ENCODE results near the gene PLPP2.

Gene PLPP2

DNA sequence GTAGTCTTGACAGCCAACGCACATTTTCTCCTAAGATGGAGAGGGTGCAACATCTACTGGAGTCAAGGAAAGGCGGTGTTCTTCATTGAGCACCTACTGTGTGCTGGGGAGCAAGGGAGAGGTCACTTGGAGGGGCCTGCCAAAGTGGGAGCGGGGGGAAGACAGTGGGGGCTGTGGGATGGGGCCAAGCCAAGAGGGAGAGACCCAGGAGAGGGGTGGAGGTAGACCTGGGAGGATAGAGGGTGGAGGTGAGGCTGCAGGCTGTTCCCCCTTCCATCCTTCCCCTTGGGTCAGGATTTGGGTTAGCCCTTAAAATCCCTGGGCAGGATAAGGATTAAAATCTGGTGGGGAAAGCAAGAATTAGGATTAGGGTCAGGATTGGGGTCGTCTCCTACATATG lies 1.7 kb upstream of the PLPP2 start:
- H4K12ac ChIP-seq (ENCODE audit: low read depth, low read length), result no peak overlapping the region
- no peak for DNase-seq
- no peak overlapping the region for H3K9ac ChIP-seq (ENCODE audit: low read length)
- no CpG with 5 or more reads among the region's 4 CpGs for WGBS (ENCODE audit: extremely low coverage, insufficient coverage, insufficient read length)
- H2BK120ac ChIP-seq (ENCODE audit: insufficient read depth, low read length, poor library complexity), result no peak overlapping the region
- no peaks in the 10 kb centered on the region for H3K27me3 ChIP-seq (ENCODE audit: insufficient read depth, low read length)
- no peak overlapping the region for H3K27ac ChIP-seq (ENCODE audit: low read depth, low read length)
- H3K9me3 ChIP-seq (ENCODE audit: insufficient read depth, low read depth, low read length), result no peaks in the 10 kb centered on the region
- H2AFZ ChIP-seq (ENCODE audit: insufficient read depth, low read length, poor library complexity), result no peak overlapping the region
- peaks cover 17% of the 10 kb centered on the region for H3K79me1 ChIP-seq (ENCODE audit: low read length)
- H3K4me1 ChIP-seq (ENCODE audit: control insufficient read depth in 1 of 2, insufficient read depth in 2 of 2, low read length in 2 of 2), result peaks cover 26 to 33% of the 10 kb centered on the region in 2 experiments
- no peaks in the 10 kb centered on the region for H3K36me3 ChIP-seq (ENCODE audit: control insufficient read depth in 1 of 2, insufficient read depth in 2 of 2, low read length in 2 of 2)
- no peak overlapping the region for H3K14ac ChIP-seq (ENCODE audit: low read length)
- no peak overlapping the region for H2BK5ac ChIP-seq (ENCODE audit: low read depth, low read length, poor library complexity)
- peaks cover 7% of the 10 kb centered on the region for H3K79me2 ChIP-seq (ENCODE audit: control insufficient read depth, insufficient read depth, low read length, poor library complexity)
- H3K4me3 ChIP-seq (ENCODE audit: low read depth, low read length), result no peak overlapping the region
- H2BK12ac ChIP-seq (ENCODE audit: low read length), result no peak overlapping the region
- H3K18ac ChIP-seq (ENCODE audit: low read length), result no peak overlapping the region
- H3K4me2 ChIP-seq (ENCODE audit: low read length), result no peak overlapping the region
- no peak overlapping the region for H4K8ac ChIP-seq (ENCODE audit: low read depth, low read length)
- no peak overlapping the region for H4K91ac ChIP-seq (ENCODE audit: low read depth, low read length)
- no peak overlapping the region for H2AK5ac ChIP-seq (ENCODE audit: low read length)
- H3K23ac ChIP-seq (ENCODE audit: low read length), result no peak overlapping the region
- no peak overlapping the region for H3K4ac ChIP-seq (ENCODE audit: low read depth, low read length)

DNA sequence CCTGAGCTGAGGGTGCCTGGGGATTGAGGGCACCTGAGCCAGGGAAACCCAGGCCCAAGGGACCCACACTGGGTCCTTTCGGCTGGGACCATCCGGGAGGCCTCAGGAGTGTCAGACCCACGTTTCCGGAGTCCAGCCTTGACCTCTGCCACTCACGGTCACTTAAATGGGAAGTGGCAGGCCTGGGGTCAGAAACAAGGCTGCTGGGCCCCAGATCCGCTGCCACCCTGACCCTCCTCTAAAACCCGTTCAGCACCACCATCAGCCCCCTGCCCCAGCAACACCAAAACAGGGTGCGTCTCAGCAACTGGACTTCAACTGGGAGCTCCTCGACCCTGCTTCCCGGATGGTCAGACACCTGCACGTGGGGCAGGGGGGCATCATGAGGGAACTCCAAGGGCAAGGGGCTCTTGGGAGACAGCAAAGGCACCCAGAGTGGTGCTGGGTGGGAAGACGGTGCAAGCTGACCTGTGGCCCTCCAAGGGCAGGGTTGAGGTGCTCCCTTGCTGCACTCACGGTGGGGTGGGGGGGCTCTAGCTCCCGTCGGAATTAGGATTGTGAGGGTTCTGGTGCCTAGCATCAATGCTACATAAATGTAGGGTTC lies 1.2 kb upstream of the PLPP2 start:
- H3K79me1 ChIP-seq (ENCODE audit: low read length), result peaks cover 17% of the 10 kb centered on the region

DNA sequence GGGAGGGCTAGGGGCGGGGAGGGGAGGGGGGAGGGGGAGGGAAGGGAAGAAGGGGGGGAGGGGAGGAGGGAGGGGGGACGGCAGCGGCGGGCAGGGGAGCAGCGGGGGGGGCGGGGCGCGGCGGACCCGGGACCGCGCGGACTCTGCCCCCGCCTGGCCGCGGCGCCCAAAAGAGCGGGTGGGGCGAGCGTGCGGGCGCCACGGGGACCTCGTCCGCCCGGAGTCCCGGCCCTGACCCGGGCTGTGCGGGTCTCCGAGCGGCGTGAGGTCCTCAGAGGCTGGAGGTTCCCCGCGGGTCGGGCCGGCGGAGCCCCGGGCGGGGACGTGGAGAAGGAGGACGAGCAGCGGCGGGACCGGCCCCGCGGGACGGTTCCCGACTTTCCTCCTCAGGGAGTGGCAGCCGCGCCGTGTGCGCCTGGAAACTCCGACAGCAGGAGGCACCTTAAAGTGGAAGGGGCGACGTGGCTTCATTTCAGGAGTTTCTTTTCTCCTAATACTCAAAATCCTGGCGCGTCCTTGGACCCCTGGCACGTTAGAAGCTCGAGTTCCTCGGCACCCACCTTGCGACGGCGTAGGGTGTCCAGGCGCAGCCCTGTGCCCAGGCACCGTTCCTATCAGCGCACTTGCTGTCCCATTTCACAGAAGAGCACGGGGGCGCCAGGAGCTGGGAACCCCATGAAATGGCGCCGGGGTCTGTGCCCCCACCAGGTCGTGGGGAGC lies 518 bp upstream of the PLPP2 start:
- Histone ChIP-seq H2AK5ac (ENCODE audit: low read length) (no peak overlapping the region), H2BK12ac (ENCODE audit: low read length) (no peak overlapping the region), H3K4me2 (ENCODE audit: low read length) (no peak overlapping the region), H3K79me2 (ENCODE audit: control insufficient read depth, insufficient read depth, low read length, poor library complexity) (peaks cover 7% of the 10 kb centered on the region), H4K8ac (ENCODE audit: low read depth, low read length) (no peak overlapping the region), H2BK5ac (ENCODE audit: low read depth, low read length, poor library complexity) (no peak overlapping the region), H3K9ac (ENCODE audit: low read length) (no peak overlapping the region), H3K23ac (ENCODE audit: low read length) (no peak overlapping the region), H3K36me3 (ENCODE audit: control insufficient read depth in 1 of 2, insufficient read depth in 2 of 2, low read length in 2 of 2) (no peaks in the 10 kb centered on the region), H4K91ac (ENCODE audit: low read depth, low read length) (no peak overlapping the region), H3K4me3 (ENCODE audit: low read depth, low read length) (no peak overlapping the region), H3K4ac (ENCODE audit: low read depth, low read length) (no peak overlapping the region), H4K12ac (ENCODE audit: low read depth, low read length) (no peak overlapping the region), H3K9me3 (ENCODE audit: insufficient read depth, low read depth, low read length) (no peaks in the 10 kb centered on the region), H2BK120ac (ENCODE audit: insufficient read depth, low read length, poor library complexity) (no peak overlapping the region), H3K27me3 (ENCODE audit: insufficient read depth, low read length) (no peaks in the 10 kb centered on the region), H2AFZ (ENCODE audit: insufficient read depth, low read length, poor library complexity) (no peak overlapping the region), H3K79me1 (ENCODE audit: low read length) (peaks cover 17% of the 10 kb centered on the region), H3K4me1 (ENCODE audit: control insufficient read depth in 1 of 2, insufficient read depth in 2 of 2, low read length in 2 of 2) (peaks cover 32 to 39% of the 10 kb centered on the region in 2 experiments), H3K18ac (ENCODE audit: low read length) (no peak overlapping the region), H3K27ac (ENCODE audit: low read depth, low read length) (no peak overlapping the region), H3K14ac (ENCODE audit: low read length) (no peak overlapping the region)
- no CpG with 5 or more reads among the region's 71 CpGs for WGBS (ENCODE audit: extremely low coverage, insufficient coverage, insufficient read length)
- peak; percentile 64 to 71 for DNase-seq

More for the DNA sequence above, 1.2 kb upstream of the PLPP2 start:
- Histone ChIP-seq H3K36me3 (ENCODE audit: control insufficient read depth in 1 of 2, insufficient read depth in 2 of 2, low read length in 2 of 2) (no peaks in the 10 kb centered on the region), H3K4me1 (ENCODE audit: control insufficient read depth in 1 of 2, insufficient read depth in 2 of 2, low read length in 2 of 2) (peaks cover 29 to 36% of the 10 kb centered on the region in 2 experiments), H3K23ac (ENCODE audit: low read length) (no peak overlapping the region), H3K9ac (ENCODE audit: low read length) (no peak overlapping the region), H3K79me2 (ENCODE audit: control insufficient read depth, insufficient read depth, low read length, poor library complexity) (peaks cover 7% of the 10 kb centered on the region), H2BK120ac (ENCODE audit: insufficient read depth, low read length, poor library complexity) (no peak overlapping the region), H3K18ac (ENCODE audit: low read length) (no peak overlapping the region), H2AFZ (ENCODE audit: insufficient read depth, low read length, poor library complexity) (no peak overlapping the region), H3K27me3 (ENCODE audit: insufficient read depth, low read length) (no peaks in the 10 kb centered on the region), H3K9me3 (ENCODE audit: insufficient read depth, low read depth, low read length) (no peaks in the 10 kb centered on the region), H2AK5ac (ENCODE audit: low read length) (no peak overlapping the region), H3K4me3 (ENCODE audit: low read depth, low read length) (peak overlapping the region; percentile 7), H3K4me2 (ENCODE audit: low read length) (no peak overlapping the region), H3K27ac (ENCODE audit: low read depth, low read length) (no peak overlapping the region), H3K14ac (ENCODE audit: low read length) (no peak overlapping the region), H4K91ac (ENCODE audit: low read depth, low read length) (no peak overlapping the region), H3K4ac (ENCODE audit: low read depth, low read length) (no peak overlapping the region), H2BK5ac (ENCODE audit: low read depth, low read length, poor library complexity) (no peak overlapping the region), H4K12ac (ENCODE audit: low read depth, low read length) (no peak overlapping the region), H2BK12ac (ENCODE audit: low read length) (no peak overlapping the region), H4K8ac (ENCODE audit: low read depth, low read length) (no peak overlapping the region)
- WGBS (ENCODE audit: extremely low coverage, insufficient coverage, insufficient read length), result no CpG with 5 or more reads among the region's 15 CpGs
- DNase-seq, result peak in 1 of 2 donors; percentile 10

DNA sequence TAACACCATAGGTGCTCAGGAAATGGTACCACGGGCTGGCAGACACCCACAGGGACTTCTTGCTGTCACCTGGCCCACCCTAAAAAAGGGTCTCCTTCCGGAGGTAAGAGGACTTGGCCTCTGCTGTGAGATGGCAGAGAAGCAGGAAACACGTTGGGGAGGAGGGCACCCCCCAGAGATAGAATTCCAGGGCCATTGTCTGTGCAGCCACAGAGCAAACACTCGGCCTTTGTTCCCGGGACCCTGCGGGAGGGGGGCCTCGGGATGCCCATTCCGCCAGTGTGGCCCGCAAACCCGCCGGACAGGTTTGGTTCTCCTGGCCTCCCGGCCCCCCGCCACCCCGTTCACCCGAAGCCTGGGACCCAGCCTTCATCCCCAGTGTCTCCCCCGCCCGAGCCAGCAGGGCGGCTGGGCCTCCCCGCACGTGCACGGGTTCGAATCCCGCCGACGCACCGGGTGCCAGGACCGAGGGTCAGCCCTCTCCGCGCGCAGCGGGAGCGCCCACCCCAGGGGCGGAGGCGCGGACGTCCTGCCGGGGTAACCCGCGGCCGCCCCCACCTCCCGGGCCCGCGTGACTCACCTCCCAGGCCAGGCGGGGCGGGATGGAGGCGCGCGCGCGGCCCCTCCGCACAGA lies 714 bp downstream of the PLPP2 start:
- Histone ChIP-seq H3K36me3 (ENCODE audit: control insufficient read depth in 1 of 2, insufficient read depth in 2 of 2, low read length in 2 of 2) (no peaks in the 10 kb centered on the region), H3K79me2 (ENCODE audit: control insufficient read depth, insufficient read depth, low read length, poor library complexity) (peaks cover 7% of the 10 kb centered on the region), H4K12ac (ENCODE audit: low read depth, low read length) (peak overlapping the region; percentile 40), H3K79me1 (ENCODE audit: low read length) (peaks cover 15% of the 10 kb centered on the region), H3K27ac (ENCODE audit: low read depth, low read length) (peak overlapping the region; percentile 30), H3K4me3 (ENCODE audit: low read depth, low read length) (peak overlapping the region; percentile 59), H2BK120ac (ENCODE audit: insufficient read depth, low read length, poor library complexity) (peak overlapping the region; percentile 79), H2BK12ac (ENCODE audit: low read length) (peak overlapping the region; percentile 60), H3K4ac (ENCODE audit: low read depth, low read length) (peak overlapping the region; percentile 19), H3K27me3 (ENCODE audit: insufficient read depth, low read length) (no peaks in the 10 kb centered on the region), H3K9me3 (ENCODE audit: insufficient read depth, low read depth, low read length) (no peaks in the 10 kb centered on the region), H3K14ac (ENCODE audit: low read length) (peak overlapping the region; percentile 71), H3K18ac (ENCODE audit: low read length) (peak overlapping the region; percentile 81), H2AFZ (ENCODE audit: insufficient read depth, low read length, poor library complexity) (peak overlapping the region; percentile 93), H2BK5ac (ENCODE audit: low read depth, low read length, poor library complexity) (peak overlapping the region; percentile 42), H3K4me2 (ENCODE audit: low read length) (peak overlapping the region; percentile 62), H3K23ac (ENCODE audit: low read length) (no peak overlapping the region), H4K8ac (ENCODE audit: low read depth, low read length) (peak overlapping the region; percentile 83), H2AK5ac (ENCODE audit: low read length) (peak overlapping the region; percentile 67), H3K9ac (ENCODE audit: low read length) (no peak overlapping the region), H4K91ac (ENCODE audit: low read depth, low read length) (peak overlapping the region; percentile 82), H3K4me1 (ENCODE audit: control insufficient read depth in 1 of 2, insufficient read depth in 2 of 2, low read length in 2 of 2) (peaks cover 30% of the 10 kb centered on the region in 2 experiments)
- DNase-seq, result peak; percentile 46 to 48
- no CpG with 5 or more reads among the region's 51 CpGs for WGBS (ENCODE audit: extremely low coverage, insufficient coverage, insufficient read length)
